ENCODE results near the gene RSF1. TPM values are rescaled to one million over a fixed set of nuclear protein-coding genes. Genes with fewer than 3 reads are reported as not detected.

The RSF1 gene
- total and polyA plus RNA-seq, 8 donors, result 4.9 to 230 (median 74.4) TPM

GRCh38 chr11:77815459-77815858 lies 5.1 kb downstream of the RSF1 start:
- DNase-seq, result no peak
- no peak overlapping the region for H3K4me3 ChIP-seq
- no peaks in the 10 kb centered on the region for H3K9me3 ChIP-seq
- H3K27ac ChIP-seq, result no peak overlapping the region
- intact Hi-C loops (cut with DNase I; ENCODE audit: low total_unique reads), result no loop called here
- WGBS, 5 donors, result 73 to 89% (median 86%) methylated on average over 1 of the region's 1 CpG
- TF ChIP-seq EP300 (IDR thresholded peaks at IDR 0.05), result no peak
- TF ChIP-seq POLR2A (IDR thresholded peaks at IDR 0.05), result no peak
- TF ChIP-seq POLR2AphosphoS5 (IDR thresholded peaks at IDR 0.05), result no peak
- TF ChIP-seq CTCF (IDR thresholded peaks at IDR 0.05), result no peak
- H3K4me1 ChIP-seq, result peaks cover 11 to 61% (median 24%) of the 10 kb centered on the region in 4 donors
- no peaks in the 10 kb centered on the region for H3K27me3 ChIP-seq
- H3K36me3 ChIP-seq, result peaks cover 0 to 21% (median 13%) of the 10 kb centered on the region in 4 donors

- no peaks in the 10 kb centered on the region for H3K27me3 ChIP-seq
- peaks cover 11 to 66% (median 27%) of the 10 kb centered on the region in 4 donors for H3K4me1 ChIP-seq
- intact Hi-C loops (cut with DNase I; ENCODE audit: low total_unique reads), result no loop called here
- no peak overlapping the region for H3K27ac ChIP-seq
- TF ChIP-seq POLR2A (IDR thresholded peaks at IDR 0.05), result no peak
- TF ChIP-seq POLR2AphosphoS5 (IDR thresholded peaks at IDR 0.05), result no peak
- no peak for TF ChIP-seq EP300 (IDR thresholded peaks at IDR 0.05)
- no peak for TF ChIP-seq CTCF (IDR thresholded peaks at IDR 0.05)
- no peaks in the 10 kb centered on the region for H3K9me3 ChIP-seq
- H3K4me3 ChIP-seq, result no peak overlapping the region
- H3K36me3 ChIP-seq, result peaks cover 0 to 22% (median 18%) of the 10 kb centered on the region in 4 donors
- no peak for DNase-seq
- 93 to 99% (median 97%) methylated on average over 3 of the region's 3 CpGs for WGBS, 5 donors
Observed at GRCh38 chr11:77814848-77815247, 5.7 kb downstream of the RSF1 start.

GRCh38 chr11:77813256-77813655 lies 7.3 kb downstream of the RSF1 start:
- 92 to 96% (median 95%) methylated on average over 9 of the region's 9 CpGs for WGBS, 5 donors
- Histone ChIP-seq H3K4me3 (no peak overlapping the region), H3K36me3 (peaks cover 0 to 22% (median 18%) of the 10 kb centered on the region in 4 donors), H3K9me3 (no peaks in the 10 kb centered on the region), H3K27me3 (no peaks in the 10 kb centered on the region), H3K27ac (no peak overlapping the region), H3K4me1 (peaks cover under 1 to 53% (median 22%) of the 10 kb centered on the region in 4 donors)
- DNase-seq, result no peak
- TF ChIP-seq POLR2A (IDR thresholded peaks at IDR 0.05) (no peak), EP300 (IDR thresholded peaks at IDR 0.05) (no peak), CTCF (IDR thresholded peaks at IDR 0.05) (no peak), POLR2AphosphoS5 (IDR thresholded peaks at IDR 0.05) (no peak)
- intact Hi-C loops (cut with DNase I; ENCODE audit: low total_unique reads), result no loop called here

- Histone ChIP-seq H3K4me3 (no peak overlapping the region), H3K27ac (no peak overlapping the region), H3K4me1 (peaks cover 0 to 56% (median 24%) of the 10 kb centered on the region in 4 donors), H3K9me3 (no peaks in the 10 kb centered on the region), H3K36me3 (peaks cover 3 to 19% (median 14%) of the 10 kb centered on the region in 4 donors), H3K27me3 (no peaks in the 10 kb centered on the region)
- DNase-seq, result no peak
- WGBS, 5 donors, result 57 to 79% (median 69%) methylated on average over 2 of the region's 2 CpGs
- no peak for TF ChIP-seq CTCF (IDR thresholded peaks at IDR 0.05)
- TF ChIP-seq EP300 (IDR thresholded peaks at IDR 0.05), result no peak
- TF ChIP-seq POLR2A (IDR thresholded peaks at IDR 0.05), result no peak
- TF ChIP-seq POLR2AphosphoS5 (IDR thresholded peaks at IDR 0.05), result no peak
- intact Hi-C loops (cut with DNase I; ENCODE audit: low total_unique reads), result no loop called here
Observed at GRCh38 chr11:77806993-77807392, 13.5 kb downstream of the RSF1 start.

Data from stomach (tissue), 9 donors.